H1 (cell line): ENCODE results near the gene MRPL40. TPM values are rescaled to one million over a fixed set of nuclear protein-coding genes. Genes with fewer than 3 reads are reported as not detected.

Experiments used
- BACH1 ChIP-seq: IDR thresholded peaks from 2 replicates; pipeline ENCODE4 v1.6.1; 2012; ENCODE audit warnings: low read length, improper control_type of control experiment
- EGR1 ChIP-seq: IDR thresholded peaks from 2 replicates; pipeline ENCODE4 v1.6.1; 2011; ENCODE audit warnings: low read depth, low read length, borderline replicate concordance
- FOSL1 ChIP-seq: IDR thresholded peaks from 2 replicates; pipeline ENCODE4 v1.6.1; 2011; ENCODE audit warnings: mild to moderate bottlenecking, low read depth, low read length, moderate library complexity; ENCODE audit not compliant: insufficient read depth
- POLR2A ChIP-seq, 2 experiments: IDR thresholded peaks; 1 replicate in 1 of 2; 2 replicates in 1 of 2; pipeline ENCODE4 v1.6.1; 2011; ENCODE audit warnings: low read depth in 2 of 2, low read length in 2 of 2, mild to moderate bottlenecking in 2 of 2; ENCODE audit errors: control extremely low read depth in 1 of 2
- RXRA ChIP-seq: IDR thresholded peaks from 2 replicates; pipeline ENCODE4 v1.6.1; 2011; ENCODE audit warnings: low read depth, mild to moderate bottlenecking, low read length, moderate library complexity; ENCODE audit not compliant: insufficient read depth
- SP4 ChIP-seq: IDR thresholded peaks from 2 replicates; pipeline ENCODE4 v1.6.1; 2012; ENCODE audit warnings: low read length, inconsistent platforms
- YY1 ChIP-seq: IDR thresholded peaks from 2 replicates; pipeline ENCODE4 v1.6.1; 2011; ENCODE audit warnings: low read depth, mild to moderate bottlenecking, low read length
- ZNF274 ChIP-seq: IDR thresholded peaks from 2 replicates; pipeline ENCODE4 v1.7.0; 2012; ENCODE audit warnings: low read length, borderline replicate concordance; ENCODE audit errors: extremely low read depth
- polyA plus RNA-seq, 7 experiments: library from polyadenylated mRNA; depleted of rRNA in 3 of 7; stranded (reverse) in 5 of 7; unstranded in 2 of 7; fragments of >200 nt in 5 of 7; fragments of 200-250 nt in 2 of 7; gene quantifications; 1 replicate in 5 of 7; 2 replicates in 1 of 7; 4 replicates in 1 of 7; pipeline versions ENCODE4 v1.2.1 to v1.2.3, GENCODE V29; 2011 to 2013; ENCODE audit warnings: missing spikeins in 2 of 7, mixed read lengths in 2 of 7
- total RNA-seq: library from RNA; stranded (reverse); fragmentation: NEBNext Ultra II Directional; extraction: Animal tissue kit (Norgen Biotek cat#: 25700); gene quantifications from 2 replicates; pipeline ENCODE4 v1.2.1, GENCODE V29; 2021
- TF ChIP-seq, protein P1 (sequence below): fragments of 300-600 bp; sonication (generic); IDR thresholded peaks from 2 replicates; pipeline ENCODE4 v1.7.1; 2012; ENCODE audit warnings: low read length, moderate library complexity, mild to moderate bottlenecking, inconsistent platforms; ENCODE audit not compliant: insufficient replicate concordance
- TF ChIP-seq, protein P2 (sequence below): IDR thresholded peaks from 2 replicates; pipeline ENCODE4 v1.6.1; 2012; ENCODE audit warnings: low read length, inconsistent platforms

Gene MRPL40
- total and polyA plus RNA-seq, 2 of the 8 experiments (the other 6 are each of a cell fraction or from before 2014, with no cell fraction given), result 12.4 to 14.5 TPM

DNA sequence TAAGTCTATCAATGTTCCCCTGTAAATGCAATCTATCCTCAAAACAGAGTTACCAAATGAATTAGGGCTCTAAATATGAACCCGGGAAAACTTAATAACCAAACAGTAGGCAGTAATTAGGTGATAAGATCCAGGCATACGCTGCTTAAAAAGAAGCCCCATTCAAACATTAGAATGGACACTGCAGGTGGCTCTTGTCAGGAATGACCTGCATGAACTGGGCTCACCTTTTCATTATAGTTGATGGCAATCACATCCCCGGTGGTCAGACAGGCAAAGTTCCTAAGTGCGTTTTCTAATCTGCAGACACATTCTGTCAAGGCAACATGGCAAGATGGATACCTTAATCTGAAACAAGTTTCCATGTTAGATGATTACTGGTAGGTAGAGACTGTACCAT is 32.6 kb downstream of the MRPL40 start (continued):
- TF ChIP-seq, protein P1, sequence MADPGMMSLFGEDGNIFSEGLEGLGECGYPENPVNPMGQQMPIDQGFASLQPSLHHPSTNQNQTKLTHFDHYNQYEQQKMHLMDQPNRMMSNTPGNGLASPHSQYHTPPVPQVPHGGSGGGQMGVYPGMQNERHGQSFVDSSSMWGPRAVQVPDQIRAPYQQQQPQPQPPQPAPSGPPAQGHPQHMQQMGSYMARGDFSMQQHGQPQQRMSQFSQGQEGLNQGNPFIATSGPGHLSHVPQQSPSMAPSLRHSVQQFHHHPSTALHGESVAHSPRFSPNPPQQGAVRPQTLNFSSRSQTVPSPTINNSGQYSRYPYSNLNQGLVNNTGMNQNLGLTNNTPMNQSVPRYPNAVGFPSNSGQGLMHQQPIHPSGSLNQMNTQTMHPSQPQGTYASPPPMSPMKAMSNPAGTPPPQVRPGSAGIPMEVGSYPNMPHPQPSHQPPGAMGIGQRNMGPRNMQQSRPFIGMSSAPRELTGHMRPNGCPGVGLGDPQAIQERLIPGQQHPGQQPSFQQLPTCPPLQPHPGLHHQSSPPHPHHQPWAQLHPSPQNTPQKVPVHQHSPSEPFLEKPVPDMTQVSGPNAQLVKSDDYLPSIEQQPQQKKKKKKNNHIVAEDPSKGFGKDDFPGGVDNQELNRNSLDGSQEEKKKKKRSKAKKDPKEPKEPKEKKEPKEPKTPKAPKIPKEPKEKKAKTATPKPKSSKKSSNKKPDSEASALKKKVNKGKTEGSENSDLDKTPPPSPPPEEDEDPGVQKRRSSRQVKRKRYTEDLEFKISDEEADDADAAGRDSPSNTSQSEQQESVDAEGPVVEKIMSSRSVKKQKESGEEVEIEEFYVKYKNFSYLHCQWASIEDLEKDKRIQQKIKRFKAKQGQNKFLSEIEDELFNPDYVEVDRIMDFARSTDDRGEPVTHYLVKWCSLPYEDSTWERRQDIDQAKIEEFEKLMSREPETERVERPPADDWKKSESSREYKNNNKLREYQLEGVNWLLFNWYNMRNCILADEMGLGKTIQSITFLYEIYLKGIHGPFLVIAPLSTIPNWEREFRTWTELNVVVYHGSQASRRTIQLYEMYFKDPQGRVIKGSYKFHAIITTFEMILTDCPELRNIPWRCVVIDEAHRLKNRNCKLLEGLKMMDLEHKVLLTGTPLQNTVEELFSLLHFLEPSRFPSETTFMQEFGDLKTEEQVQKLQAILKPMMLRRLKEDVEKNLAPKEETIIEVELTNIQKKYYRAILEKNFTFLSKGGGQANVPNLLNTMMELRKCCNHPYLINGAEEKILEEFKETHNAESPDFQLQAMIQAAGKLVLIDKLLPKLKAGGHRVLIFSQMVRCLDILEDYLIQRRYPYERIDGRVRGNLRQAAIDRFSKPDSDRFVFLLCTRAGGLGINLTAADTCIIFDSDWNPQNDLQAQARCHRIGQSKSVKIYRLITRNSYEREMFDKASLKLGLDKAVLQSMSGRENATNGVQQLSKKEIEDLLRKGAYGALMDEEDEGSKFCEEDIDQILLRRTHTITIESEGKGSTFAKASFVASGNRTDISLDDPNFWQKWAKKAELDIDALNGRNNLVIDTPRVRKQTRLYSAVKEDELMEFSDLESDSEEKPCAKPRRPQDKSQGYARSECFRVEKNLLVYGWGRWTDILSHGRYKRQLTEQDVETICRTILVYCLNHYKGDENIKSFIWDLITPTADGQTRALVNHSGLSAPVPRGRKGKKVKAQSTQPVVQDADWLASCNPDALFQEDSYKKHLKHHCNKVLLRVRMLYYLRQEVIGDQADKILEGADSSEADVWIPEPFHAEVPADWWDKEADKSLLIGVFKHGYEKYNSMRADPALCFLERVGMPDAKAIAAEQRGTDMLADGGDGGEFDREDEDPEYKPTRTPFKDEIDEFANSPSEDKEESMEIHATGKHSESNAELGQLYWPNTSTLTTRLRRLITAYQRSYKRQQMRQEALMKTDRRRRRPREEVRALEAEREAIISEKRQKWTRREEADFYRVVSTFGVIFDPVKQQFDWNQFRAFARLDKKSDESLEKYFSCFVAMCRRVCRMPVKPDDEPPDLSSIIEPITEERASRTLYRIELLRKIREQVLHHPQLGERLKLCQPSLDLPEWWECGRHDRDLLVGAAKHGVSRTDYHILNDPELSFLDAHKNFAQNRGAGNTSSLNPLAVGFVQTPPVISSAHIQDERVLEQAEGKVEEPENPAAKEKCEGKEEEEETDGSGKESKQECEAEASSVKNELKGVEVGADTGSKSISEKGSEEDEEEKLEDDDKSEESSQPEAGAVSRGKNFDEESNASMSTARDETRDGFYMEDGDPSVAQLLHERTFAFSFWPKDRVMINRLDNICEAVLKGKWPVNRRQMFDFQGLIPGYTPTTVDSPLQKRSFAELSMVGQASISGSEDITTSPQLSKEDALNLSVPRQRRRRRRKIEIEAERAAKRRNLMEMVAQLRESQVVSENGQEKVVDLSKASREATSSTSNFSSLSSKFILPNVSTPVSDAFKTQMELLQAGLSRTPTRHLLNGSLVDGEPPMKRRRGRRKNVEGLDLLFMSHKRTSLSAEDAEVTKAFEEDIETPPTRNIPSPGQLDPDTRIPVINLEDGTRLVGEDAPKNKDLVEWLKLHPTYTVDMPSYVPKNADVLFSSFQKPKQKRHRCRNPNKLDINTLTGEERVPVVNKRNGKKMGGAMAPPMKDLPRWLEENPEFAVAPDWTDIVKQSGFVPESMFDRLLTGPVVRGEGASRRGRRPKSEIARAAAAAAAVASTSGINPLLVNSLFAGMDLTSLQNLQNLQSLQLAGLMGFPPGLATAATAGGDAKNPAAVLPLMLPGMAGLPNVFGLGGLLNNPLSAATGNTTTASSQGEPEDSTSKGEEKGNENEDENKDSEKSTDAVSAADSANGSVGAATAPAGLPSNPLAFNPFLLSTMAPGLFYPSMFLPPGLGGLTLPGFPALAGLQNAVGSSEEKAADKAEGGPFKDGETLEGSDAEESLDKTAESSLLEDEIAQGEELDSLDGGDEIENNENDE, result no peak
- TF ChIP-seq EGR1 (no peak), BACH1 (no peak), ZNF274 (no peak), FOSL1 (no peak), YY1 (no peak), RXRA (no peak), POLR2A (IDR thresholded peaks at IDR 0.05; ENCODE audit: control extremely low read depth in 1 of 2, low read depth in 2 of 2, low read length in 2 of 2) (no peak), SP4 (no peak)
- TF ChIP-seq, protein P2, sequence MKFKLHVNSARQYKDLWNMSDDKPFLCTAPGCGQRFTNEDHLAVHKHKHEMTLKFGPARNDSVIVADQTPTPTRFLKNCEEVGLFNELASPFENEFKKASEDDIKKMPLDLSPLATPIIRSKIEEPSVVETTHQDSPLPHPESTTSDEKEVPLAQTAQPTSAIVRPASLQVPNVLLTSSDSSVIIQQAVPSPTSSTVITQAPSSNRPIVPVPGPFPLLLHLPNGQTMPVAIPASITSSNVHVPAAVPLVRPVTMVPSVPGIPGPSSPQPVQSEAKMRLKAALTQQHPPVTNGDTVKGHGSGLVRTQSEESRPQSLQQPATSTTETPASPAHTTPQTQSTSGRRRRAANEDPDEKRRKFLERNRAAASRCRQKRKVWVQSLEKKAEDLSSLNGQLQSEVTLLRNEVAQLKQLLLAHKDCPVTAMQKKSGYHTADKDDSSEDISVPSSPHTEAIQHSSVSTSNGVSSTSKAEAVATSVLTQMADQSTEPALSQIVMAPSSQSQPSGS, result no peak
